Caco-2 (cell line): ENCODE data around the gene RRH. TPM values are rescaled to one million over a fixed set of nuclear protein-coding genes. Genes with fewer than 3 reads are reported as not detected.
"Not testable (repeated sequence)": the region's sequence is repeated elsewhere in the genome, so short reads cannot be mapped to it uniquely, and the experiment has no call there.

Experiments used
- Bru-seq: library from RNA; stranded (reverse); fragments of 400-500 nt; gene quantifications from one replicate; lab custom pipeline; 2021; lab: Mats Ljungman, UMichigan
- BruChase-seq, 2 experiments: library from RNA; stranded (reverse); fragments of 400-500 nt; gene quantifications; one replicate each; lab custom pipeline; 2021; lab: Mats Ljungman, UMichigan
- BruUV-seq: library from RNA; stranded (reverse); fragments of 400-500 nt; replicated peaks from 2 replicates; lab custom pipeline; 2021; lab: Mats Ljungman, UMichigan
- CTCF ChIA-PET: fragments of 300-600 bp; sonication (Branson Sonifier 250); formaldehyde crosslinking; loops from one replicate; lab custom pipeline; 2022; ENCODE audit warnings: antibody characterized with exemption; lab: Charles Lee
- POLR2A ChIA-PET: fragments of 300-600 bp; sonication (Branson Sonifier 250); formaldehyde crosslinking; loops from one replicate; lab custom pipeline; 2022; ENCODE audit warnings: antibody characterized with exemption; lab: Charles Lee
- DNase-seq, 2 experiments: peaks; one replicate each; pipeline versions ENCODE4 v3.0.0 to v3.0.0-alpha.2; 2020 to 2022
- H3K27me3 ChIP-seq: replicated peaks from 2 replicates; pipeline ENCODE4 v1.6.0; 2011; ENCODE audit warnings: low read length; ENCODE audit not compliant: control insufficient read depth, insufficient read depth
- H3K36me3 ChIP-seq: 2 replicates; pipeline ENCODE4 v1.5.1; 2011; ENCODE audit warnings: low read length; ENCODE audit not compliant: control insufficient read depth, insufficient read depth
- H3K4me1 ChIP-seq: fragments of 250-450 bp; sonication (Bioruptor Pico); 2 replicates; pipeline ENCODE4 v1.5.1; 2020; ENCODE audit warnings: mild to moderate bottlenecking
- H3K4me3 ChIP-seq: 2 replicates; pipeline ENCODE4 v1.5.1; 2011; ENCODE audit warnings: low read depth, mild to moderate bottlenecking, control low read depth, low read length
- H3K9me3 ChIP-seq: fragments of 250-450 bp; sonication (Bioruptor Pico); 2 replicates; pipeline ENCODE4 v1.5.1; 2020; ENCODE audit warnings: mild to moderate bottlenecking, moderate library complexity
- H3K27ac Mint-ChIP-seq: one replicate; pipeline ENCODE4 v1.8.0; 2022; ENCODE audit warnings: mixed read lengths; ENCODE audit not compliant: unreplicated experiment
- H3K27me3 Mint-ChIP-seq: one replicate; pipeline ENCODE4 v1.8.0; 2022; ENCODE audit warnings: mixed read lengths; ENCODE audit not compliant: insufficient read depth, unreplicated experiment
- H3K36me3 Mint-ChIP-seq: one replicate; pipeline ENCODE4 v1.8.0; 2022; ENCODE audit warnings: mild to moderate bottlenecking, mixed read lengths; ENCODE audit not compliant: insufficient read depth, unreplicated experiment
- H3K4me1 Mint-ChIP-seq: one replicate; pipeline ENCODE4 v1.8.0; 2022; ENCODE audit warnings: low read depth, mixed read lengths; ENCODE audit not compliant: unreplicated experiment
- H3K4me3 Mint-ChIP-seq: one replicate; pipeline ENCODE4 v1.8.0; 2022; ENCODE audit warnings: mild to moderate bottlenecking, moderate library complexity, mixed read lengths; ENCODE audit not compliant: unreplicated experiment
- H3K9me3 Mint-ChIP-seq: one replicate; pipeline ENCODE4 v1.8.0; 2022; ENCODE audit warnings: mixed read lengths; ENCODE audit not compliant: unreplicated experiment
- CTCF ChIP-seq, 2 experiments: fragments of 200-600 bp in 1 of 2; IDR thresholded peaks; 1 replicate in 1 of 2; 2 replicates in 1 of 2; pipeline versions ENCODE4 v1.5.1 to v1.8.0; 2011 to 2022; ENCODE audit warnings: antibody characterized with exemption in 1 of 2, control low read depth in 1 of 2, inconsistent platforms in 1 of 2, low read depth in 1 of 2, low read length in 1 of 2, mild to moderate bottlenecking in 1 of 2, moderate library complexity in 1 of 2; ENCODE audit not compliant: insufficient read depth in 1 of 2, severe bottlenecking in 1 of 2, unreplicated experiment in 1 of 2
- intact Hi-C: fragments of 100-400 bp; cut with micrococcal nuclease; formaldehyde crosslinking; loops from one replicate; pipeline ENCODE4 v1.10.0; 2022; ENCODE audit not compliant: unreplicated experiment
- long read RNA-seq: library from polyadenylated mRNA; stranded (forward); transcript quantifications from one replicate; pipeline ENCODE4 v2.0.0, GENCODE V29; 2022
- total RNA-seq: library from RNA; stranded (reverse); gene quantifications from 2 replicates; pipeline ENCODE4 v1.2.3, GENCODE V29; 2022

The RRH gene
- total RNA-seq (0.34 and 0.37 TPM in 2 replicates), Bru-seq, nascent RNA (percentile 53 among the genes with signal in this experiment), BruChase-seq, experiment 1, labeled RNA remaining after a 2-hour chase (percentile 73 among the genes with signal in this experiment), BruChase-seq, experiment 2, labeled RNA remaining after a 6-hour chase (percentile 60 among the genes with signal in this experiment)
- long read RNA-seq = 0 reads

GRCh38 chr4:109827672-109828071 lies at the start of gene RRH:
Gene RRH, plus strand, starts transcription at chr4:109827972. Its CDS starts 56 bp downstream, at chr4:109828028.
- Histone ChIP-seq H3K36me3 (no peaks in the 10 kb centered on the region), H3K4me3 (no peak within 1 kb of the TSS), H3K9me3 (no peaks in the 10 kb centered on the region), H3K27me3 (no peaks in the 10 kb centered on the region), H3K4me1 (no peaks in the 10 kb centered on the region)
- Mint-ChIP-seq H3K27me3 (no peaks in the 10 kb centered on the region), H3K4me1 (no peaks in the 10 kb centered on the region), H3K27ac (no peak within 1 kb of the TSS), H3K9me3 (no peaks in the 10 kb centered on the region), H3K4me3 (no peak within 1 kb of the TSS), H3K36me3 (peaks cover 22% of the 10 kb centered on the region)
- intact Hi-C loops = loop anchor here (5.0 kb wide), 1 partner anchor 150 kb away; no protein-coding TSS in a partner anchor
- POLR2A ChIA-PET = no interaction called here
- CTCF ChIA-PET = no interaction called here
- BruUV-seq = no TSS peak
- no peak for TF ChIP-seq CTCF (IDR thresholded peaks at IDR 0.05; ENCODE audit: insufficient read depth in 1 of 2, low read depth in 1 of 2, low read length in 1 of 2, severe bottlenecking in 1 of 2, unreplicated experiment in 1 of 2)
- DNase-seq = no peak

GRCh38 chr4:109782092-109782491 lies 45.7 kb upstream of the RRH start:
- H3K27ac Mint-ChIP-seq, H3K4me1 ChIP-seq, H3K36me3 ChIP-seq, H3K4me1 Mint-ChIP-seq, intact Hi-C loops, H3K9me3 ChIP-seq, H3K4me3 ChIP-seq, H3K27me3 ChIP-seq, H3K36me3 Mint-ChIP-seq, BruUV-seq, CTCF ChIA-PET, DNase-seq, H3K9me3 Mint-ChIP-seq, H3K27me3 Mint-ChIP-seq, H3K4me3 Mint-ChIP-seq, POLR2A ChIA-PET: not testable (repeated sequence)

- intact Hi-C loops = no loop called here
- POLR2A ChIA-PET = no interaction called here
- Histone ChIP-seq H3K9me3 (no peaks in the 10 kb centered on the region), H3K27me3 (no peaks in the 10 kb centered on the region), H3K36me3 (no peaks in the 10 kb centered on the region), H3K4me3 (no peak overlapping the region), H3K4me1 (no peaks in the 10 kb centered on the region)
- Mint-ChIP-seq H3K27ac (no peak overlapping the region), H3K9me3 (no peaks in the 10 kb centered on the region), H3K4me1 (no peaks in the 10 kb centered on the region), H3K4me3 (no peak overlapping the region), H3K27me3 (peaks cover 13% of the 10 kb centered on the region), H3K36me3 (no peaks in the 10 kb centered on the region)
- DNase-seq = no peak
- BruUV-seq = no TSS peak
- no peak for TF ChIP-seq CTCF (IDR thresholded peaks at IDR 0.05; ENCODE audit: insufficient read depth in 1 of 2, low read depth in 1 of 2, low read length in 1 of 2, severe bottlenecking in 1 of 2, unreplicated experiment in 1 of 2)
- CTCF ChIA-PET = no interaction called here
These were observed 40.9 kb upstream of the RRH start for GRCh38 chr4:109786846-109787245.
